HEK293 (cell line): ENCODE data around the gene F2RL3.

ENCODE experiments used
- CTCF ChIA-PET: fragments of 350-600 bp; formaldehyde crosslinking; extraction: SDS; loops from one replicate; lab custom pipeline; 2021; ENCODE audit warnings: antibody characterized with exemption; lab: Yijun Ruan, JAX
- POLR2A ChIA-PET: fragments of 300-600 bp; formaldehyde crosslinking; extraction: SDS; loops from one replicate; lab custom pipeline; 2020; ENCODE audit warnings: antibody characterized with exemption, inconsistent platforms; lab: Yijun Ruan, JAX
- H3K27ac ChIP-seq: fragments of 200-500 bp; sonication (Bioruptor generic); 2 replicates; pipeline ENCODE4 v1.5.1; 2014; ENCODE audit warnings: low read depth, low read length, control low read depth, inconsistent platforms; ENCODE audit errors: extremely low read depth
- H3K36me3 ChIP-seq, 2 experiments: fragments of 200-500 bp in 1 of 2; sonication (Bioruptor generic) in 1 of 2; 1 replicate in 1 of 2; 2 replicates in 1 of 2; pipeline ENCODE4 v1.5.1; 2014 to 2017; ENCODE audit warnings: inconsistent platforms in 2 of 2, low read length in 2 of 2; ENCODE audit not compliant: control insufficient read depth in 2 of 2, insufficient read depth in 1 of 2
- H3K4me1 ChIP-seq: fragments of 200-500 bp; sonication (Bioruptor generic); 2 replicates; pipeline ENCODE4 v1.5.1; 2014; ENCODE audit warnings: mild to moderate bottlenecking, low read length, inconsistent platforms; ENCODE audit not compliant: control insufficient read depth, insufficient read depth
- H3K4me3 ChIP-seq: 2 replicates; pipeline ENCODE4 v1.5.1; 2011; ENCODE audit warnings: low read depth, mild to moderate bottlenecking, control low read depth, low read length, moderate library complexity
- H3K9me3 ChIP-seq: fragments of 200-500 bp; sonication (Bioruptor generic); 2 replicates; pipeline ENCODE4 v1.5.1; 2014; ENCODE audit warnings: low read depth, low read length, inconsistent platforms; ENCODE audit not compliant: control insufficient read depth, insufficient read depth
- EGR2 ChIP-seq: fragments of 450-650 bp; formaldehyde crosslinking; IDR thresholded peaks from 2 replicates; pipeline ENCODE4 v1.5.1; 2016; ENCODE audit warnings: low read depth, missing biosample characterization, missing genetic modification characterization
- ELK4 ChIP-seq: IDR thresholded peaks from 2 replicates; pipeline ENCODE4 v1.6.1; 2011; ENCODE audit warnings: mild to moderate bottlenecking, low read depth, low read length, borderline replicate concordance
- GFI1B ChIP-seq: fragments of 450-650 bp; formaldehyde crosslinking; IDR thresholded peaks from 2 replicates; pipeline ENCODE4 v1.5.1; 2016; ENCODE audit warnings: missing biosample characterization, missing genetic modification characterization
- IKZF3 ChIP-seq: fragments of 450-650 bp; IDR thresholded peaks from 2 replicates; pipeline ENCODE4 v1.5.0; 2018; ENCODE audit warnings: missing biosample characterization, mild to moderate bottlenecking, missing genetic modification characterization, moderate library complexity
- KLF1 ChIP-seq: fragments of 450-650 bp; formaldehyde crosslinking; IDR thresholded peaks from 2 replicates; pipeline ENCODE4 v1.5.1; 2016; ENCODE audit warnings: missing biosample characterization, missing genetic modification characterization
- KLF8 ChIP-seq: fragments of 450-650 bp; formaldehyde crosslinking; IDR thresholded peaks from 2 replicates; pipeline ENCODE4 v1.5.1; 2016; ENCODE audit warnings: missing biosample characterization, missing genetic modification characterization
- PRDM4 ChIP-seq: fragments of 450-650 bp; formaldehyde crosslinking; IDR thresholded peaks from 2 replicates; pipeline ENCODE4 v1.5.1; 2017; ENCODE audit warnings: missing biosample characterization, missing genetic modification characterization
- SP3 ChIP-seq: fragments of 450-650 bp; formaldehyde crosslinking; IDR thresholded peaks from 2 replicates; pipeline ENCODE4 v1.5.1; 2016; ENCODE audit warnings: missing biosample characterization, missing genetic modification characterization
- WT1 ChIP-seq: fragments of 450-650 bp; formaldehyde crosslinking; IDR thresholded peaks from 2 replicates; pipeline ENCODE4 v1.5.1; 2016; ENCODE audit warnings: missing biosample characterization, missing genetic modification characterization
- ZBTB17 ChIP-seq: fragments of 450-650 bp; formaldehyde crosslinking; IDR thresholded peaks from 2 replicates; pipeline ENCODE4 v1.5.1; 2016; ENCODE audit warnings: missing biosample characterization, missing genetic modification characterization
- ZFP37 ChIP-seq: fragments of 450-650 bp; formaldehyde crosslinking; IDR thresholded peaks from 2 replicates; pipeline ENCODE4 v1.5.1; 2016; ENCODE audit warnings: missing biosample characterization, missing genetic modification characterization
- ZNF132 ChIP-seq: fragments of 450-650 bp; formaldehyde crosslinking; IDR thresholded peaks from 2 replicates; pipeline ENCODE4 v1.5.1; 2017; ENCODE audit warnings: missing biosample characterization, missing genetic modification characterization, borderline replicate concordance
- ZNF146 ChIP-seq: fragments of 450-650 bp; formaldehyde crosslinking; IDR thresholded peaks from 2 replicates; pipeline ENCODE4 v1.5.1; 2016; ENCODE audit warnings: missing biosample characterization, missing genetic modification characterization
- ZNF18 ChIP-seq: fragments of 450-650 bp; formaldehyde crosslinking; IDR thresholded peaks from 2 replicates; pipeline ENCODE4 v1.5.1; 2016; ENCODE audit warnings: missing biosample characterization, missing genetic modification characterization
- ZNF19 ChIP-seq: fragments of 450-650 bp; formaldehyde crosslinking; IDR thresholded peaks from 2 replicates; pipeline ENCODE4; 2016; ENCODE audit warnings: missing biosample characterization, missing genetic modification characterization, low read depth
- ZNF274 ChIP-seq, 2 experiments: fragments of 200-500 bp in 1 of 2; fragments of 450-650 bp in 1 of 2; sonication (Bioruptor generic) in 1 of 2; formaldehyde crosslinking in 1 of 2; IDR thresholded peaks; 2 replicates each; pipeline versions ENCODE4 v1.5.1 to v1.6.1; 2014 to 2016; ENCODE audit warnings: borderline replicate concordance in 1 of 2, inconsistent platforms in 1 of 2, low read length in 1 of 2, missing biosample characterization in 1 of 2, missing genetic modification characterization in 1 of 2
- ZNF37A ChIP-seq: fragments of 450-650 bp; IDR thresholded peaks from 2 replicates; pipeline ENCODE4 v1.5.1; 2018; ENCODE audit warnings: missing biosample characterization, missing genetic modification characterization
- ZNF660 ChIP-seq: fragments of 450-650 bp; IDR thresholded peaks from 2 replicates; pipeline ENCODE4 v1.5.1; 2018; ENCODE audit warnings: missing biosample characterization, mild to moderate bottlenecking, missing genetic modification characterization
- ZNF677 ChIP-seq: fragments of 450-650 bp; IDR thresholded peaks from 2 replicates; pipeline ENCODE4 v1.5.0; 2018; ENCODE audit warnings: missing biosample characterization, mild to moderate bottlenecking, missing genetic modification characterization, moderate library complexity
- ZNF76 ChIP-seq: fragments of 450-650 bp; formaldehyde crosslinking; IDR thresholded peaks from 2 replicates; pipeline ENCODE4; 2016; ENCODE audit warnings: low read depth, missing biosample characterization, missing genetic modification characterization, borderline replicate concordance

Gene F2RL3

GRCh38 chr19:16878181-16878965 lies 10.4 kb upstream of the F2RL3 start:
- Histone ChIP-seq H3K4me1 (no peaks in the 10 kb centered on the region), H3K4me3 (no peak overlapping the region), H3K9me3 (no peaks in the 10 kb centered on the region), H3K36me3 (peaks cover 0 to 56% of the 10 kb centered on the region in 2 experiments; a peak in 1 of 3 replicates), H3K27ac (no peak overlapping the region)
- ChIA-PET POLR2A (no interaction called here), CTCF (interaction anchor here (0.5 kb wide), 1 partner anchor 189 kb away, joined by 5 read pairs; no protein-coding TSS in a partner anchor)
- peak; percentile 37; the same call in 1 of the 2 replicates for TF ChIP-seq KLF1
- no peak for TF ChIP-seq IKZF3 (tag by site-specific recombination)
- TF ChIP-seq KLF8 (tag by site-specific recombination), result peak; percentile 58; the same call in 1 of the 2 replicates

DNA sequence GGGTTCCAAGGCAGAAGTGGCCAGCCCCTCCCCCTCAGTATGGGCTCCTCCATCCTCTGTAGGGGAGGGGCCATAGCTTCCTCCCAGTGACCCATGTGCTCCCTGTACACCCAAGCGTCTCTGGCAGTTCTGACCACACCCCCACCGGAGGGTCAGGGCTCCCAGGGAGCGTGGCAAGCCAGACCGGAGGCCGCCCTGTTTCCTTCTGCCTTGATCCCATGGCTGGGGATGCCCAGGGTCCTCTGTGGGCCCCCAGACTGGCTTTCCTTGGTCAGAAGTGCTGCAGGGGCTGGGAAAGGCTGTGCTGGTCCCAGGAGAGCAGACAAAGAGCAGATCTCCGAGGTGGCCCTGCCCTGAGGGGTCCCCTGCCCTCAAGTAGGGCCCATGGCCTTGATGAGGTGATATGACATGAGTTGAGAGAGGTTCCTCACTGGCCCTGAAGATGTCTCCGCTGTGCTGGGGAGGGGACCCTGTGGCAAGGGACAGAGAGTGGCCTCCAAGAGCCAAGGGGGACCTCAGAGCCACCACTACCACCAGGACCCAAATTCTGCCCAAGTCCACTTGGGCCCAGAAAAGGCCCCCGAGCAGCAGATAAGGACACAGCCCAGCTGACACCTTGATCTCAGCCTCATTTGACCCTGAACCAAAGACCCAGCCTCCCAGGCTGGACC lies 7.8 kb upstream of the F2RL3 start:
- POLR2A ChIA-PET, result no interaction called here
- no peaks in the 10 kb centered on the region for H3K4me1 ChIP-seq
- H3K36me3 ChIP-seq, result peaks cover 0 to 44% of the 10 kb centered on the region in 2 experiments; a peak in 1 of 3 replicates
- no peak for TF ChIP-seq ZNF677 (tag by site-specific recombination)
- TF ChIP-seq EGR2 (tag by site-specific recombination), result no peak
- no peak for TF ChIP-seq GFI1B (tag by site-specific recombination)
- no peak for TF ChIP-seq ZNF132 (tag by site-specific recombination)
- no peak for TF ChIP-seq ZNF18
- TF ChIP-seq ZNF146 (tag by site-specific recombination), result no peak
- no peak for TF ChIP-seq ZNF274 (IDR thresholded peaks at IDR 0.05; ENCODE audit: low read length)
- TF ChIP-seq ZNF274 (tag by site-specific recombination; IDR thresholded peaks at IDR 0.05; ENCODE audit: borderline replicate concordance), result no peak
- TF ChIP-seq ZNF660 (tag by site-specific recombination), result no peak
- TF ChIP-seq ZNF19, result no peak
- no peak for TF ChIP-seq ZNF76 (tag by site-specific recombination)
- TF ChIP-seq ZFP37 (tag by site-specific recombination), result no peak
- no peak for TF ChIP-seq SP3
- no peak for TF ChIP-seq PRDM4
- no peak for TF ChIP-seq ZNF37A
- TF ChIP-seq WT1 (tag by site-specific recombination), result no peak
- no peak for TF ChIP-seq ELK4
- TF ChIP-seq ZBTB17, result no peak
- H3K27ac ChIP-seq, result no peak overlapping the region
- H3K9me3 ChIP-seq, result no peaks in the 10 kb centered on the region
- no peak overlapping the region for H3K4me3 ChIP-seq
- CTCF ChIA-PET, result no interaction called here
